Smooth muscle cell of trachea (primary cell): ENCODE measurements around the gene RAB26. TPM values are rescaled to one million over a fixed set of nuclear protein-coding genes. Genes with fewer than 3 reads are reported as not detected.

ENCODE experiments used
- total RNA-seq: library from RNA; depleted of rRNA; stranded (reverse); fragments of >200 nt; gene quantifications from 2 replicates; pipeline ENCODE4 v1.2.1, GENCODE V29; 2014

Gene RAB26
- total RNA-seq, result 1.2 and 2.9 TPM in 2 replicates

GRCh38 chr16:2147981-2148671 lies at the start of gene RAB26:
Gene RAB26 (plus strand): TSS chr16:2148625. CDS start chr16:2148784, 159 bp downstream.

GRCh38 chr16:2135770-2136490 lies 12.5 kb upstream of the RAB26 start, which contains the start of gene PKD1:
Gene PKD1 (minus strand): TSS chr16:2135898. CDS start chr16:2135689, 209 bp downstream.

GRCh38 chr16:2155091-2155950 lies 6.9 kb downstream of the RAB26 start, which contains the start of gene TRAF7:
Gene TRAF7 (plus strand): TSS chr16:2155782. CDS start chr16:2163921, 8,139 bp downstream.

GRCh38 chr16:2196162-2196980 lies 47.9 kb downstream of the RAB26 start, which contains the start of gene CASKIN1:
Gene CASKIN1 (minus strand): TSS chr16:2196605. CDS start chr16:2196432, 173 bp downstream.

Other genes with a start within 250 kb of the RAB26 start
- gene HS3ST6, start 230.2 kb upstream of the RAB26 start, total RNA-seq, result not detected in 2 replicates
- gene MSRB1, start 205.4 kb upstream of the RAB26 start, total RNA-seq, result 6.1 TPM in 2 replicates
- gene RPL3L, start 193.9 kb upstream of the RAB26 start, total RNA-seq, result not detected in 2 replicates
- gene NDUFB10, start 189.1 kb upstream of the RAB26 start, total RNA-seq, result 139 and 192 TPM in 2 replicates
- 1,747 and 2,610 TPM in 2 replicates for gene RPS2, start 183.8 kb upstream of the RAB26 start, total RNA-seq
- gene RNF151, start 181.8 kb upstream of the RAB26 start, total RNA-seq, result not detected in 2 replicates
- 40.2 and 56.6 TPM in 2 replicates for gene TBL3, start 176.6 kb upstream of the RAB26 start, total RNA-seq
- 0.15 TPM in 1 of 2 replicates, not detected in the other for gene NOXO1, start 167.2 kb upstream of the RAB26 start, total RNA-seq
- gene GFER, start 164.4 kb upstream of the RAB26 start, total RNA-seq, result 14.7 and 17.7 TPM in 2 replicates
- gene SYNGR3, start 158.7 kb upstream of the RAB26 start, total RNA-seq, result 4.8 and 9.4 TPM in 2 replicates
- 27.3 and 27.5 TPM in 2 replicates for gene ZNF598, start 138.8 kb upstream of the RAB26 start, total RNA-seq
- 0.29 and 2.5 TPM in 2 replicates for gene NPW, start 128.8 kb upstream of the RAB26 start, total RNA-seq
- gene NHERF2, start 121.7 kb upstream of the RAB26 start, total RNA-seq, result 30.5 and 60.4 TPM in 2 replicates
- 26.6 and 27.8 TPM in 2 replicates for gene NTHL1, start 100.8 kb upstream of the RAB26 start, total RNA-seq
- gene TSC2, start 100.6 kb upstream of the RAB26 start, total RNA-seq, result 70.5 and 85.2 TPM in 2 replicates
- 184 and 227 TPM in 2 replicates for gene PKD1, start 12.7 kb upstream of the RAB26 start, total RNA-seq
- 59.2 and 92.1 TPM in 2 replicates for gene TRAF7, start 7.2 kb downstream of the RAB26 start, total RNA-seq
- under 0.01 and 2.0 TPM in 2 replicates for gene CASKIN1, start 48.0 kb downstream of the RAB26 start, total RNA-seq
- 30.8 and 33.6 TPM in 2 replicates for gene MLST8, start 56.8 kb downstream of the RAB26 start, total RNA-seq
- gene BRICD5, start 62.2 kb downstream of the RAB26 start, total RNA-seq, result 0.58 and 0.99 TPM in 2 replicates
- 7.4 and 10.6 TPM in 2 replicates for gene PGP, start 66.2 kb downstream of the RAB26 start, total RNA-seq
- 24.4 and 39.2 TPM in 2 replicates for gene E4F1, start 75.0 kb downstream of the RAB26 start, total RNA-seq
- 0.15 and 1.5 TPM in 2 replicates for gene DNASE1L2, start 87.8 kb downstream of the RAB26 start, total RNA-seq
- gene ECI1, start 103.0 kb downstream of the RAB26 start, total RNA-seq, result 34.6 and 42.0 TPM in 2 replicates
- gene RNPS1, start 119.5 kb downstream of the RAB26 start, total RNA-seq, result 69.3 and 82.5 TPM in 2 replicates
- 1.2 and 2.3 TPM in 2 replicates for gene ABCA3, start 192.1 kb downstream of the RAB26 start, total RNA-seq